HG03103 (cell line): ENCODE results near the gene P2RY6.

Source experiments
- ATAC-seq: cut with Tn5 transposase; IDR thresholded peaks from one replicate; pipeline ENCODE4 v1.9.1; 2021; ENCODE audit warnings: low read depth; ENCODE audit not compliant: unreplicated experiment

Gene P2RY6

GRCh38 chr11:73312851-73313327, 40.8 kb downstream of the P2RY6 start:
- no peak for ATAC-seq

- ATAC-seq, result no peak
These were observed 41.5 kb downstream of the P2RY6 start for GRCh38 chr11:73313652-73314051.

GRCh38 chr11:73314117-73314961, 42.2 kb downstream of the P2RY6 start:
- ATAC-seq, result no peak

- ATAC-seq, result no peak
These were observed 43.3 kb downstream of the P2RY6 start for GRCh38 chr11:73315293-73316020.

GRCh38 chr11:73316422-73316821, 44.3 kb downstream of the P2RY6 start:
- no peak for ATAC-seq

- no peak for ATAC-seq
These were observed 45.2 kb downstream of the P2RY6 start for GRCh38 chr11:73317373-73317772.

GRCh38 chr11:73317803-73318202, 45.7 kb downstream of the P2RY6 start:
- no peak for ATAC-seq

GRCh38 chr11:73318501-73319011, 46.4 kb downstream of the P2RY6 start:
- no peak for ATAC-seq

GRCh38 chr11:73320763-73321603, 48.8 kb downstream of the P2RY6 start:
- ATAC-seq, result no peak

GRCh38 chr11:73321604-73322381, 49.7 kb downstream of the P2RY6 start:
- no peak for ATAC-seq

GRCh38 chr11:73322382-73323306, 50.5 kb downstream of the P2RY6 start:
- no peak for ATAC-seq

- ATAC-seq, result no peak
These were observed 51.3 kb downstream of the P2RY6 start for GRCh38 chr11:73323464-73323863.

GRCh38 chr11:73324116-73324515, 52.0 kb downstream of the P2RY6 start:
- no peak for ATAC-seq

- ATAC-seq, result no peak
These were observed 52.5 kb downstream of the P2RY6 start for GRCh38 chr11:73324665-73325035.

- ATAC-seq, result peak; percentile 67
These were observed 53.2 kb downstream of the P2RY6 start for GRCh38 chr11:73325036-73325981.

GRCh38 chr11:73326929-73327811, 55.0 kb downstream of the P2RY6 start:
- ATAC-seq, result no peak
